GM18520 (cell line): ENCODE results near the gene LDHD.
A peak's percentile ranks its signal among the peaks of the same experiment; 100 is the strongest.

Source experiments
- ATAC-seq: cut with Tn5 transposase; IDR thresholded peaks from one replicate; pipeline ENCODE4 v1.9.1; 2021; ENCODE audit not compliant: unreplicated experiment

LDHD gene

DNA sequence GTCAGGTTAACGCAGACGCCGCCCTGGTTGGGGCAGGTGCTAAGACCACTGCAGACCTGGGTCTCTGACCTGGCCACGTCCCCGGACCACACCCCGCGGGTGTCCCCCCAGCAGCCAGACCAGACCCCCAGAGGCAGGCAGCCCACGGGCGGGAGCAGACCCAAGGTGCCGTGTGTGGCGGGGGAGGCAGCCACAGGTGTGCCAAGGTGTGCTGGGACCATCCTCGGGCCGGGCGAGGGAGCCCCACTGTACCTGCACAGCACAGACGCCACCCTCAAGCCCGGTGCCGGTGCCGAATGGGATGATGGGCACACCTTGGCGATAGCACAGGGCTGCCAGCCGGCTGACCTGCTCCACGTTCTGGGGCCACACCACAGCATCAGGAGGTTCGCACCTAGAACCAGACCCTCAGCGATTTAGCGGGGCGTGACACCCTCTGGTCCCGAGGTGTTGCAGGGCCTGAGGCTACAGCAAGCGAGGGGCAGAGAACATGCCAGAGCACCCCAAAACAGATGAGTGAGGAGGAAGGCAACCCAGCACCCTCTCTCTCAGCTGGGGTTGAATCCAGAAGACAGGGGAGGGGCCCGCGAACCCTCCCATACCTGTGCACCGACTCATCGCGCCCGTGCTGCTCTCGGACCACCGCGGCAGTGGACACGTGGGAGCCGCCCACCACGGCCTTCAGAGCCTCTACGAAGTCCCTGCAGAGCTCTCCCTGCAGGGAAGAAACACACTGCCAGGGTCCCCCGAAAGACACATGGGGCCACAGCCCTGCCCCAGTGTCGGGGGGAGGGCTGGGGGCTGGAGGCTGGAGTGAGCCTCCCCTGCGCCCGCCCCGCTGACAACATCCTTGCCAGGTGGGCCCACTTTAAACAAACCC, 1.4 kb downstream of the LDHD start:
- ATAC-seq, result no peak

DNA sequence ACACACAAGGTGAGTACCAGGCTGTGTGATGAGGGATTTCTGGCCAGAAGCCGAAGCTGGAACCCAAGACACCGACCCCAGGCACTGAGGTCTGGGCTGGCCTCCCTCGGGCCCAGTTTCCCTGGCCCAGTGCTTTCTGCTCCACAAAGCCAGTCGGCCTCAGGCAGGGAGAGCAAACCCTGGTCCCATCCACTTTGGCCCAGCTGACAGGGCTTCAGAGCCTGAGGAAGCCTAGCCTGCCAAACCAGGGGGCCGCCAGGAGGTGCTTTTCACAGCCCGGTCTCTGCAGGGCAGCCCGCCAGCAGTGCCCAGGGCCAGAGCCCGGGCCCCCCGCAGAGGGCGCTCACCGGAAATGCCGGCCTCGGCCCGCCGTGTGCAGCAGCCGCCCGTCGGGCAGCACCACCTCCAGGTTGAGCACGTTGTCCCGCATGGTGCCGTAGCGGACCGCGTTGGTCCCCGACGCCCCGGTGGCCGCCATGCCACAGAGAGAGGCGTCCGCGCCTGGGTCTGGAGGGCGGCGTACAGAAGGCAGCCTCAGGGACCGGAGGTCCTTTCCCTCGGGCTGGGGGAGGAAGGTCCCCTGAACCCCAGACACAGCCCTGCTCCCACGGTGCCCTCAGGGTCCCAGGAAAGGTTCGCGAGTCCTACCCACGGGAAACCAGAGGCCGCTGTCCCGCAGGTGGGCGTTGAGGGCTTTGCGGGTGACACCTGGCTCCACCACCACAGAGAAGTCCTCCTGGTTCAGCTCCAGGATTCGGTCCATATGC, 2.2 kb downstream of the LDHD start:
- no peak for ATAC-seq

DNA sequence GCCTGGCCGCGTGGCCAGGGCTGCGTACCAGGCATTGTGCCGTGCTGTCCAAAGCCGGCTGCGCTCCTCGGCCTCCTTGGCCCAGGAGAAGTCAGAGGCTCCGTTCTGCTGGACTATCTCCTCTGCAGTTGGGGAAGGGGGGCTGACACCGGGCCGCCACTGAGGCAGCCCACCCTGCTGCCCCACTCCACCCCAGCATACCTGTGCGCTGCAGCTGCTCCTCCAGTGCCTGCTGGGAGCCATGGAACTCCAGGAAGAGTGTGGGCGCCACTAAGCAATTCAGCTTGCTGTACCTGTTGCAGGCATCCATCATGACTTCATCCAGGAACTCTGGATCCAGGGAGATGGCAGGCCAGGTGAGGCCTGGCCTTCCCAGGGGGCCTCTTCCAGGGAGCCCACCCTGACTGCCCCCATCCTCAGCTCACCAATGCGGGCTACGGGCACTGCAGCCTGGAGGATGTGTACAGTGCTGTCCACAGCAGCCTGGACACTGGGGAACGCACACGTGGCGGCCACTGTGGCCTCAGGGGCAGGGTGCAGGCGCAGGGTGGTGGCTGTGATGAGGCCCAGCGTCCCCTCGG, 2.9 kb downstream of the LDHD start:
- ATAC-seq, result no peak

DNA sequence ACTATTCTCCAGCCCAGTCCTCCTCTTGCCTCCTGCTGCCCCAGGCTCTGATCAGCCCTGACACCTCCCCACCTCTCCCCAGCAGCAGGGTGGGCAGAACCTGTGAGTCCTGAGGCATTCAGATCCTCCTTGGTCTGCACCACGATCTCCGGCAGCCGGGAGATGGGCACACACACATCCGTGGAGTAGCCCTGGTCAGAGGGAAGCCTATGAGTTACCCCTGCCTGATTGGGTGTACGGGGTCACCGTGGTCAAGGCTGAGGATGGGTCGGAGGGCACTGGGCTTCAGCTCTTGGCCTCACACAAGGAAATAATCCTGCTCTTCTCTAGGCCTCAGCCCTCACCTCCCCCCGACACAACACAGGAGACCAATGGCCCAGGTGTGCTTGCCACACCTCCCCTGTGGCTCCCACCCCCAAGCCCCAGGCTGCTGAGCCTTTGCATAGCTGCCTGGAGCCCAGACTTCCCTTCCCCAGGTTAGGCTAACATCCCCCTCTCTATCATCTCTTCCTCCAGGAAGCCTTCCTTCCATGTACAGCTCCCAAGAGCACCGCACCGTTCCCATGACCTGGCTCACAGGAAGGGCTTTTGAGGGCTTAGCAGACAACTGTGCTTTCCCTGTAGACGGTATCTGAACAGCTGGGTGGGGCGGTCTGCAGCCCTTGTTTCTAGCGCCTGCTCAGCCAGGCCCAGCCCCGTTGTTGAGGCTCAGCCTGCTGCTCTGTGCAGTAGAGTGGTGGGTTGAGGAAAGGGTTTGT, 3.7 kb downstream of the LDHD start:
- no peak for ATAC-seq

DNA sequence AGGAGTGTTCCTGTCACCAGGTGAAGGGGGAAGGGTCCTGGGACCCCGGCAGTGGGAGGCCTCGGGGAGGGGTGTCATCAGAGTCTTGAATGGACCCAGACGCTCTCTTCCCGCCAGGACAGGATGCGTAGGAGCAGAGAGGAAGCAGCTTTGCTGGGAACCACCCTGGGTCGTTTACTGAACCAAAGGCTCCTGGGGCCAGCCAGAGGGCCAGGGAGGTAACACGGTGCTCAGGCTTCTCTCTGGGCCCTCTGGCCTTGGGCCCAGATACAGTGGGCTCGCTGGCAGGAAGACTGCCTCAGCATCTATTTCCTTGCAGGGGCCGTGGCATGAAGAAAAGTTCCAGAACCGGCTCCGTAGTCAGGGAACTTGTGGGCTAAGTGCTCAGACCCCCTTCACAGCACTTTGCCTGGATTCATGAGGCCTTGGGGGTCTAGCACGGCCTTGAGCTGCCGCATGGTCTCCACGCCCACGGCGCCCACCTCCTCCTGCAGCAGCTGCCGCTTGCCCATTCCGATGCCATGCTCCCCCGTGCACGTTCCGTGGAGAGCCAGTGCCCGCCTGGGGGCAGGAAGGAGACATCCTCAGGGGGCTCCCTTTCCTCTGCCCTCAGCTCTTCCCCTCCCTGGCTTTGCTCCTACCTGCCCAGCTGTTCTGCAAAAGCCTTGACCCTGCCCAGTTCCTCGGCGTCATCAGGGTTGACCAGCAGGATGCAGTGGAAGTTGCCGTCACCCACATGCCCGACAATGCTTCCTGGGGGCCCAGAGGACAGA, 4.4 kb downstream of the LDHD start:
- ATAC-seq, result no peak

DNA sequence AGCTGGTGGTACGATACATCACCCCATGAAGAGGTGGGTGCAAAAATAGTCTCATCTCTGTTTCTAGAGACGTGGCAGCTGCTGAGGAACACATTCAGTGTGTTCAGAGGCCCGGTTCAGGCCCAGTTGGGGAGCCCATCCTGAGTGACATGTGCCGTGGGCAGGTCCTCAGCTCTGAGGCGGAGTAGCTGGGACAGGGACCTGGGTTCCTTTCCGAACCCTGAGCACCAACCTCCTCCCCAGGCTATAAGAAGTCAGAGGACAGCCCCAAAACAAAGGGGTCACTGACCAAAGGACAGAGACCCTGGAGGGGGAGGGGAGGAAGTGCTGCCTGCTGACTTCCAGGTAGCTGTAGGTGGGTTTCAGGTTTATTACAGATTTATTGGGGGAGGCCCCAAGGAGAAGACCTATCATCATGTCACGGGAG, 5.1 kb downstream of the LDHD start:
- no peak for ATAC-seq

DNA sequence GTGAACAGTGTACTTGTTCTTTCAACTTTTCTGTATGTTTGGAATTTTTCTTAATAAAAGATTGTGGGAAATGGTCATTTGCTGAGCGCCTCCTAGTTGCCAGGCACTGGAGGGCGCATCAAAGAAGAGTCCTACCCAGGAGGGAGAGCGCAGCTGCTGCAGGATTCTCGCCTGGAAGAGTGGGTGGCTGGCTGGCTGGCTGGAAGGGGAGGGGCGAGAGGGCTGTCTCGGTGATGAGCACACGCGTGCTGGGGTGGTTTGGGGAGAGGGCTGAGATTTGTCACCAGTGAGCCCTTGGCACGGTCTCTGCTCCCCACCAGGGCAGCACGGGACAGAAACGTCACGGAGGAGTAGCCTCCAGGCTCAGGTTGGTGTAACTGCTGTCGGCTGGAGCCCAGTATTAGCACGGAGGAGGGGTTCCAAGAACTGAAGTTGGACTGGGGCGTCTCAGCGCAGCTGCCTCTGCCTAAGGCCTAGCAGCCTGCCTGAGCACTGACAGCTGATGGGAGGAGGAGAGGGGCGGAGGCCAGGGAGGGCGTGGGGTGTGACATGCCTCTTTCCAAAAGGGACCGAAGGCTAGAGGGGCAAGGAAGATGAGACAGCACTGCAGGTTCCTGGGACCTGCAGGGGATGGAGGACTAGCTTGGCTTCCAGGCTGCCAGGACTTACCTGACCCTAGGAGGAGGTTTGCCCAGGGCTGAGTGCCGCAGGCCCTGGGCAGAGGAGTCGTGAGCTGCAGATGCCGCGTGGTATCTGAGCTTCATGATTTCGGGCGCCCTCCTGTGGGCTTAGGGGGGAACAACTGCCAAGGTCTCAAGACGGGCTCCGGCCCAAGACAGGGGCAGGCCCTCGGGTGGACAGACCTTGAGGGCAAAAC, 5.7 kb downstream of the LDHD start:
- ATAC-seq, result peak; percentile 58

DNA sequence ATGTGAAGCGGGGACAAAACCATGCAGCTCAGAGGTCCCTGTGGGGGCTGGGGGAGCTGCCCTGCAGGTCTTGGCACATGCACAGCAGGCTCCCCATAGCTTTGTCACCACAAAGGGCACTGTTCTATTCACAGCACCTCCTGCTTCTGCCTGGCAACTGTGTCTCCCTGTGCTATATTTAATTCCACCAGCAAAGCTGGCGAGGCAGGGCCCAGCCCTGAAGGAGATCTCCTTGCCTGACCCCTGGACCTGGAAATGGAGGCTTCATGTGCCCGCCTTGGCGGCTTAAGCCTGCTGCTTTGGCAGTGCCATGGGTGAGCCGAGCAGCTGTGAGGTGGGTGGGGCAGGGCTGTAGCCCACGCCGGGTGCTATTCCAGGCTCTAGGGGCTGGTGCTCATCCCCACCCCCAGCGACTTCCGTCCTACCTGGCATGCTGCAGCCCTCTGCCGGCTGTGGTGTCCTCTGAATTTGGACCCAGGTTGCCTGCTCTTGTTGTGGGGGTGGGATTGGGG, 6.8 kb downstream of the LDHD start:
- ATAC-seq, result no peak

DNA sequence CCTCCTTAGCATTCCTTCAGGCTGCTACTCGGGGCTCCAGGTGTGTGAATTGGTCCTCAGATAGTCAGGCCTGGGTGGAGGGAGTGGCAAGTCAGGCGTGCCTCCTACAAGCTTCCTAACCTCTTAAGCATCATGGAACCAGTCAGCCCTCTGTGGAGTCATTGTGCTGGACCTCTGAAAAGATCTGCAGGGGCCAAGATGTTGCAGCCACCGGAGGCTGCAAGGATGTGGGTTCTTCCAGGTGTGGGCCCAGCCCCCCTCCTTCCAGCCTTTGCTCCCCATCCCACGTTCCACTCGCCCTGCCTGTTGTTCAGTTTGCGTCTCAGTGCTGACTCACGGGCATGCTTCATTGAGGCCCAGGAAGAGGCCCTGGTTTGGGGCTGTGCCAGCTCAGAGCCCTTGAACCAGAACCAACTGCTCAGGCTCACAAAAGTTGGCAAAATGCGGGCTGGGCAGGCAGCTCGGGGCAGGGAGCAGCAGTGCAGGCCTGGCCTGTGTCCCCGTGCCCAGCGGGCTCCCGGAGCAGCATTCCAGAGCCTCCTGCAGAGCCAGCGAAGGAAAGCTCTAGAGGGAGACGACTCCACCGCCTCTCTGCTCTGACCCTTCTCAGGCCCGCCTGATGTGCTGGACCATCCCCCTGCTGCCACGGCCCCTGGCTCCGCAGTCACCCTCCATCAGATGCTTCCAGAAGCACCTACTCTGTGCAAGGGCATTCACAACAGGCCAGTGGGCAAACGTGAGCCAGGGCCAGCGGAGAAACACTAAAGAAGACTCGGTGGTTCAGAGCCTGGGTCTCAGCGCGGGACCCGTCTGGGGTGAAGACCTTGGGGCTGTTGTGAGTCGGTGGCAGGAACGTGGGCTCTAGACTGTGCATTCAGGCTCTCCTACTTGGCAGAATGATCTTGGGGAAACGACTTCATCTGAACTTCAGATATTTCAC, 7.5 kb downstream of the LDHD start:
- no peak for ATAC-seq

DNA sequence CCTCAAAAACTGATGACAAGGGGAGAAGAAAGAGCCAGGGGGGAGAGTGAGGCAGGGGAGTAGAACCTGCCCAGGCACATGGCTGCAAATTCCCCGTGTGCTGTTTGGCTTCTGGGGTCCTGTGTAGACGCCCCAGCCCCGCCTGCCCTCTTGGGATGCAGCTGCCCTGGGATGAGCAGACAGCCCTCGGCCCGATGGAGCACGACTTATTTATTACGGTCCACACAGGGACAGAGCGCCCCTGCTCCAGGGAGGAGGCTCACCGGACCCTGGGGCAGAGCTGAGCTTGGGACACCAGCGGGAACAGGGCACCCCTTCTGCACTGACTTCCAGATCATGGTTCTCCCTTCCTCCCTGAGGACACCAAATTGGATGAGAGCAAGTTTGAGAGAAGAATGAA, 9.1 kb downstream of the LDHD start:
- ATAC-seq, result no peak

DNA sequence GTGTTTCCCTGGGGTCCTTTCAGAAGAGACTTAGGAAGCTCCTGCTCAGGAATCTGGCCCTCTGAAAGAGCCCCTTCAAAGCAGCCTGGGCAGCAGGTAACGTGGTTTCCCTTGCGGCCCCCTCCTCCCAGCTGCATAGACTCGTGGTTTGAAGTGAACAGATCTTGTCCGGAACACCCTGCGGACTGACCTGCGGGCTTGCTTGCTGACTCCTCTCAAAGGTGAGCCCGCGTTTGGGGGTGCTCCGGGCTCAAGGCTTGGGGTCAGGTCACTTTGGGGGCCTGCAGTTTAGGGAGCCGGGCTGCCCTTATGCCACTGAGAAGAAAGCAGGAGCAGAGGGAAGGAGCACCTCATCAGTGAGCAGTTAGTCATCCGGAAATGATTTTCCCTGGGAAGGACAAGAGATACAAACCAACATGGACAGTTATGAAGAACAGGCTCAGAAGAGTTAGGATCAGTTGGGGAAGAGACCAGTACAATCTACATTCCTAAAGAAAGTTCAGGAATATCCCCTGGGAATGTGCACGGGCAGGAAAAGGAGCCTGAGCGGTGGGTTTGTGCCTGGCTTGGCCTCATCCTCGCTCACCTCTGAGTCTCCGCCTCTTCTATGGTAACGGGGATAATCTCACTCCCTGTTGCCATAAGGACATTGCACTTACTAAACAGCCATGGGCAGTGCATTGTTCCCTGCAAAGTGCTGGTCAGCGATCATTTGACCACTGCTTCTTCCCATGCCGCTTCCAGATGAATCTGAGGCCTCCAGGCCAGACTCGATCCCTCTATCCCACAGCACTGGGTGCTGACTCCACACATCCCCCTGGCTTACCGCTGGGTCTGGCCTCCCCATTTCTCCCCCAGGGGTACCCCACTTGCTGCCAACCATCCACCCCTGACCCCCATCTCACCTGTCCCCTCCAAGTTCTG, 10.0 kb downstream of the LDHD start:
- no peak for ATAC-seq

DNA sequence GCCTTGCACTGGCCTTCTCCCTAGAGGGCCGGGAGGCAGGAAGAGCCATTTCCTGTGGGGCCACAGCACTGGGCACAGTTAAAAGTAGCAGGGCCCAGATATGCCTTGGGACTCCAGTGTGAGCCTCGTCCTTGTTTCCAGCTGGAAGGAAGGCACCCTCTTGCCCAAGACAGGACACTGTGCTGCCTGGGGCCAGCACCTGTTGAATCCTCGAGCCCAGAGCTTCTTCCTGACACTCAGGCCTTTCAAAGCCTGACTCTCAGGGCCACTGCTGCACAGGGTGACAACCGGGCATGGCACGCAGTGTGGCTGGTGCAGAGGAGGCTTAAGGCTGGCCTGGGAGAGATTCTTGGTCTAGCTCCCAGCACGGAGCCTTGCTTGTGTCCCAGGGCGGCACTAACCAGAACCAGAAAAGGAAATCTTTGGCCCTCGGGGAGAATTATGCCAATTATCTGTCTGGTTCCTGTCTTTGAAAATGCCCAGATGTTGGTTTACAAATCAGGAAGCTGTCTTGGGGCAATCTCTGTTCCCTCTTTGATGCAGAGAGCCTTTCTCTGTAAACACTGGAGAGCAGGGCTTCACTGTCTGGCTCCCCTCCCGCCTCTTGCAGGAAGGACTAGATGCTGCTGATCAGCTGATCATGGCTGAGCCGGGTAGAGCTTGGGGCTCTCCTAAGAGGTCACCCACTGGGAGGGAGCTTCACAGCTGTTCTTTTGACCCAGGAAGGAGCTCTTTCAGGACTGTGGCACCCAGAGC, 11.1 kb downstream of the LDHD start:
- ATAC-seq, result no peak

DNA sequence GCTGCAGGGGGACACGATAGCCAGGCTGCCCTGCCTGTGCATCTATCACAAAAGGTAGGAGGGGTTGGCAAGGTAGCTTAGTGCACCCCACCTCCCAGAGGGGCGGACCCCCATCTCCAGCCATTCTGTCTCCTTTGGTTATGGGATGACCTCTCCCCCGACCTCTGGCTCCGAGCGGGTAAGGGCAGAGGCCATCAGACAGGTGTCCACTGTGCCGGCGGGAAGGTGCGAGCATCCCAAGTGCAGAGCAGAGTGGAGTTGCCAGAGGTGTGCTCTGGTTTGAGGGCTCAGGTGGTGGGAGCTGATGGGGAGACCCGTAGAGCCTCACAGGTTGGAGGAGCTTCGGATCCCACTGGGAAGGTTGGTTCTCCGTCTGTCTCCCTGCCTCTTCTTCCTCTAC, 11.7 kb downstream of the LDHD start:
- ATAC-seq, result no peak

DNA sequence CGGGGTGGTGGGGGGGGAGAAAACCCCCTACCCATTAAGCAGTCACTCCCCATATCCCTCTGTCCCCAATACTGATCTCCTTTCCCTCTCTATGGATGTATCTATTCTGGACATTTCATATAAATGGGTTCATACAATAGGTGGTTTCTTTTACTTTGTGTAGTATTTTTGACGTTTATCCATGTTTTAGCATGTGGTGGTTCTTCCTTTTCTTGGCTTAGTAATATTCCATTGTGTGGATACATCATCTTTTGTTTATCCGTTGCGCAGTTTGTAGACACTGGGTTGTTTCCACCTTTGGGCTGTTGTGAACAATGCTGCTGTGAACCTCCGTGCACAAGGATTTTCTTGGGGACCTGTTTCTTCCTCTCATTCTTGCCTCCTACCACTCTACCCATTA, 12.6 kb downstream of the LDHD start:
- ATAC-seq, result no peak

DNA sequence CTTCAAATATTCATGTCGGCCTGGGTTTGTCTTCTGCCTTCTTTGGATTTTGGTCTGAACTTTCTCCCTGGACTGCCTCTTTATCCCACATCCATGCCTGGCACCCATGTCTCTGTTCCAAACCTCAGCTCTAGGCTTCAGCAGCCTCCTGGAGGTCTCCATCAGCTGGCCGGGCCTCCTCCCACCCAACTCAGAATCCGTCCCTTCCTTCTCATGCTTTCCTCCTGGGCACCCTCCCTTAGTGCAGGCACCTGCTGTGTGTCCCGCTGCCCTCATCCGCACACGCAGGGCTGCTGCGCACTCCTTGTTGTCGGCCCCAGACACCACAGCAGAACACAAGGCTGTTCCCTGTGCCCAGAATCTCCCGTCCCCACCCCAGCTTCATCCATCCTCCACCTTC, 14.0 kb downstream of the LDHD start:
- no peak for ATAC-seq

DNA sequence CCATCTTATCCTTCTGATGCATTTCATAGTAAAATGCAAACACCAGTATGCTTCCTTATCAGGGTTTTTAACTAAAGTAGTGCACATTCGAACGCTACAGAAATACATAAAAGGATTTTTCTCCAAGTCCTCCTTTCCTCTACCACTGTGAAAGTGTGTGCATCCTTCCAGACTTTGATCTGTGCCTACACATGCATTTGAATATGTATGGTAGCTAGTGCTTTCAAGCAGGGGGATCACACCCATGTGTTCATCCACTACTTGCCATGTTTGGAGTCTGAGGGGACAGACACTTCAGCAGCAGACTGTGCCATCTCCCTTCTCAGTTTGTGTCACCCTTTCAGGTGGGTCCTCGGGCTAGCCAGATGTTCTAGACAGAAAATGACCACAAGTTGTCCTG, 14.9 kb downstream of the LDHD start:
- ATAC-seq, result no peak
